Hepatocyte (in vitro differentiated cells): ENCODE data around the gene TMEM17. TPM values are rescaled to one million over a fixed set of nuclear protein-coding genes. Genes with fewer than 3 reads are reported as not detected.

Source experiments
- DNase-seq: peaks from one replicate; pipeline ENCODE4 v3.0.0-alpha.2; 2016; ENCODE audit warnings: low spot score
- H2AFZ ChIP-seq: fragments of 200-600 bp; sonication (generic); 2 replicates; pipeline ENCODE4 v1.6.0; 2016; ENCODE audit warnings: antibody characterized with exemption, mild to moderate bottlenecking
- H3K27ac ChIP-seq: fragments of 200-600 bp; sonication (generic); 2 replicates; pipeline ENCODE4 v1.5.1; 2016; ENCODE audit warnings: mild to moderate bottlenecking
- H3K27me3 ChIP-seq: fragments of 200-600 bp; sonication (generic); 2 replicates; pipeline ENCODE4 v1.6.1; 2016
- H3K36me3 ChIP-seq: fragments of 200-600 bp; sonication (generic); replicated peaks from 2 replicates; pipeline ENCODE4 v1.5.1; 2016; ENCODE audit warnings: low read depth; ENCODE audit not compliant: insufficient read depth
- H3K4me1 ChIP-seq: fragments of 200-600 bp; sonication (generic); 2 replicates; pipeline ENCODE4 v1.5.1; 2016; ENCODE audit warnings: mild to moderate bottlenecking, moderate library complexity; ENCODE audit not compliant: insufficient read depth
- H3K4me2 ChIP-seq: fragments of 200-600 bp; sonication (generic); 2 replicates; pipeline ENCODE4 v1.6.0; 2016
- H3K4me3 ChIP-seq: fragments of 200-600 bp; sonication (generic); 2 replicates; pipeline ENCODE4 v1.5.1; 2016; ENCODE audit warnings: mild to moderate bottlenecking
- H3K79me2 ChIP-seq: fragments of 200-600 bp; sonication (generic); 2 replicates; pipeline ENCODE4 v1.6.0; 2017; ENCODE audit warnings: mild to moderate bottlenecking
- H3K9me2 ChIP-seq: fragments of 200-600 bp; sonication (generic); replicated peaks from 2 replicates; pipeline ENCODE4 v1.6.0; 2017; ENCODE audit warnings: mild to moderate bottlenecking; ENCODE audit not compliant: insufficient read depth
- H3K9me3 ChIP-seq: fragments of 200-600 bp; sonication (generic); 2 replicates; pipeline ENCODE4 v1.5.1; 2016; ENCODE audit warnings: low read depth, mild to moderate bottlenecking
- H4K20me1 ChIP-seq: fragments of 200-600 bp; sonication (generic); 2 replicates; pipeline ENCODE4 v1.6.0; 2016; ENCODE audit warnings: mild to moderate bottlenecking; ENCODE audit not compliant: insufficient read depth, poor library complexity, severe bottlenecking
- CTCF ChIP-seq: fragments of 200-600 bp; sonication (generic); IDR thresholded peaks from 2 replicates; pipeline ENCODE4 v1.5.1; 2016; ENCODE audit warnings: antibody characterized with exemption, mild to moderate bottlenecking; ENCODE audit not compliant: poor library complexity
- EZH2 ChIP-seq: fragments of 200-600 bp; sonication (generic); IDR thresholded peaks from 2 replicates; pipeline ENCODE4 v1.6.1; 2016; ENCODE audit warnings: antibody characterized with exemption, mild to moderate bottlenecking, borderline replicate concordance
- EZH2phosphoT487 ChIP-seq: fragments of 200-600 bp; sonication (generic); IDR thresholded peaks from one replicate; pipeline ENCODE4 v1.6.1; 2018; ENCODE audit warnings: antibody characterized with exemption, mild to moderate bottlenecking, low read depth, moderate library complexity; ENCODE audit not compliant: unreplicated experiment, severe bottlenecking
- WGBS: methylation state at CpG from one replicate; pipeline ENCODE4 v1.1.6; 2016; ENCODE audit warnings: low lambda C conversion rate; ENCODE audit errors: missing lambda C conversion rate; 5-methylcytosine and 5-hydroxymethylcytosine counted together
- polyA plus RNA-seq: library from polyadenylated mRNA; unstranded; fragments of >200 nt; fragmentation: Nextera tagmentation; extraction: Ambion mirVana; gene quantifications from 2 replicates; pipeline ENCODE4 v1.2.1, GENCODE V29; 2016
- total RNA-seq: library from RNA; depleted of rRNA; stranded (reverse); fragments of >200 nt; gene quantifications from 2 replicates; pipeline ENCODE4 v1.2.3, GENCODE V29; 2014

Gene TMEM17
- total and polyA plus RNA-seq, 2 experiments from 2014 or later, result 3.6 TPM

- H3K4me1 ChIP-seq, result peaks cover 13% of the 10 kb centered on the region
- H3K27me3 ChIP-seq, result no peaks in the 10 kb centered on the region
- DNase-seq, result no peak
- H3K79me2 ChIP-seq, result no peaks in the 10 kb centered on the region
- 71% methylated on average over 4 of the region's 4 CpGs for WGBS
- no peaks in the 10 kb centered on the region for H3K36me3 ChIP-seq
- no peak for TF ChIP-seq EZH2
- no peak for TF ChIP-seq CTCF
- no peak for TF ChIP-seq EZH2phosphoT487
- H4K20me1 ChIP-seq, result no peaks in the 10 kb centered on the region
- no peak overlapping the region for H3K27ac ChIP-seq
- H2AFZ ChIP-seq, result no peak overlapping the region
- no peaks in the 10 kb centered on the region for H3K9me2 ChIP-seq
- H3K4me3 ChIP-seq, result no peak overlapping the region
- no peak overlapping the region for H3K4me2 ChIP-seq
- no peaks in the 10 kb centered on the region for H3K9me3 ChIP-seq
Measured at GRCh38 chr2:62474176-62474575, 31.8 kb downstream of the TMEM17 start.

GRCh38 chr2:62473246-62473827 is 32.7 kb downstream of the TMEM17 start:
- H3K9me3 ChIP-seq, result no peaks in the 10 kb centered on the region
- H3K9me2 ChIP-seq, result no peaks in the 10 kb centered on the region
- no peak overlapping the region for H3K4me2 ChIP-seq
- TF ChIP-seq CTCF, result no peak
- TF ChIP-seq EZH2, result no peak
- TF ChIP-seq EZH2phosphoT487, result no peak
- no peak for DNase-seq
- no peaks in the 10 kb centered on the region for H4K20me1 ChIP-seq
- WGBS, result 97% methylated on average over 1 of the region's 1 CpG
- H2AFZ ChIP-seq, result no peak overlapping the region
- H3K79me2 ChIP-seq, result no peaks in the 10 kb centered on the region
- H3K4me3 ChIP-seq, result no peak overlapping the region
- H3K27me3 ChIP-seq, result no peaks in the 10 kb centered on the region
- H3K36me3 ChIP-seq, result no peaks in the 10 kb centered on the region
- H3K27ac ChIP-seq, result no peak overlapping the region
- H3K4me1 ChIP-seq, result peaks cover 13% of the 10 kb centered on the region

- Histone ChIP-seq H3K27me3 (no peaks in the 10 kb centered on the region), H3K4me2 (no peak overlapping the region), H3K79me2 (no peaks in the 10 kb centered on the region), H3K9me2 (no peaks in the 10 kb centered on the region), H4K20me1 (no peaks in the 10 kb centered on the region), H3K4me1 (peaks cover 13% of the 10 kb centered on the region), H3K4me3 (no peak overlapping the region), H2AFZ (no peak overlapping the region), H3K9me3 (no peaks in the 10 kb centered on the region), H3K36me3 (no peaks in the 10 kb centered on the region), H3K27ac (no peak overlapping the region)
- 72% methylated on average over 2 of the region's 2 CpGs for WGBS
- TF ChIP-seq CTCF (no peak), EZH2phosphoT487 (no peak), EZH2 (no peak)
- DNase-seq, result no peak
Measured at GRCh38 chr2:62472312-62472711, 33.7 kb downstream of the TMEM17 start.

GRCh38 chr2:62471816-62472215 is 34.2 kb downstream of the TMEM17 start:
- WGBS, result 82% methylated on average over 7 of the region's 7 CpGs
- no peaks in the 10 kb centered on the region for H3K79me2 ChIP-seq
- no peak overlapping the region for H3K27ac ChIP-seq
- H3K4me2 ChIP-seq, result no peak overlapping the region
- H4K20me1 ChIP-seq, result no peaks in the 10 kb centered on the region
- peaks cover 13% of the 10 kb centered on the region for H3K4me1 ChIP-seq
- H2AFZ ChIP-seq, result no peak overlapping the region
- no peaks in the 10 kb centered on the region for H3K9me2 ChIP-seq
- DNase-seq, result no peak
- no peak overlapping the region for H3K4me3 ChIP-seq
- no peaks in the 10 kb centered on the region for H3K27me3 ChIP-seq
- TF ChIP-seq EZH2 (no peak), CTCF (no peak), EZH2phosphoT487 (no peak)
- no peaks in the 10 kb centered on the region for H3K36me3 ChIP-seq
- no peaks in the 10 kb centered on the region for H3K9me3 ChIP-seq
